HG03039 (cell line): Measurements from ENCODE around the gene ARHGDIG.
A peak's percentile ranks its signal among the peaks of the same experiment; 100 is the strongest.
"Not testable (repeated sequence)": the region's sequence is repeated elsewhere in the genome, so short reads cannot be mapped to it uniquely, and the experiment has no call there.

Experiments used
- ATAC-seq: cut with Tn5 transposase; IDR thresholded peaks from one replicate; pipeline ENCODE4 v1.9.1; 2021; ENCODE audit warnings: mild to moderate bottlenecking, moderate library complexity; ENCODE audit not compliant: unreplicated experiment

Gene ARHGDIG

DNA sequence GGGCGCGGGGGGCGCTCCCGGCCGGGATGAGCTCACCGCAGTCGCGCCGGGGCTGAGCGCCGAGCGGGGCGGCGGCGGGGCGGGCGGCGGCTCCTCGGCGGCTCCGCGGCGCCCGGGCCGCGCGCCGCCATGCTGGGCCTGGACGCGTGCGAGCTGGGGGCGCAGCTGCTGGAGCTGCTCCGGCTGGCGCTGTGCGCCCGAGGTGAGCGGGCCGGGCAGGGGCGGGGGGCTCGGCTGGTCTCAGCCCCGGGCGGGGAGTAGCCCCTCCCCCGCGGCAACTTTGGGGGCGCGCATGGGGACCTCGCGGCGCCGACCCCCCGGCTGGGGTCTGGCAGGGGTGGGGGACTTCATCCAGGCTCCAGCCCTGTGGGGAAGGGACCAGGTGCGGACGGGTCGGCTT lies at the start of gene ARHGDIG:
Gene ARHGDIG, plus strand, starts transcription at position 40 of the 400 bp plus-strand sequence. Its CDS starts 90 bp downstream, at position 130.
- no peak for ATAC-seq

DNA sequence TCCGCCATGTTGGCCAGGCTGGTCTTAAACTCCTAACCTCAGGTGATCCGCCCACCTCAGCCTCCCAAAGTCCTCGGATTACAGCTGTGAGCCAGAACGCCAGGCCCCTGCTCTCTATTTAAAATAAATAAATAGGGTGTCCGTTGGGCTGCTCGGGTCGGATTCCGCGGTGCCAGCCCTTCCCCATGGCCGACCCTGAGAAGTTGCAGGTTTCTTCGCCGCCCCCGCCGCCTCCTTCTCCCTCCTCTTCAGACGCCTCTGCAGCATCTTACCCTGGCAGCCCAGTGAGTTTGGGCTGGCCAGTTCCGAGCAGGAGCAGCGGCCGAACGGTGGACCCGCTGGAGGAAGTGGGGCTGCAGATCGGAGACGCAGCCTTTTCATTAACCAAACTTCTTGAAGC lies 49.4 kb upstream of the ARHGDIG start:
- ATAC-seq: no peak

DNA sequence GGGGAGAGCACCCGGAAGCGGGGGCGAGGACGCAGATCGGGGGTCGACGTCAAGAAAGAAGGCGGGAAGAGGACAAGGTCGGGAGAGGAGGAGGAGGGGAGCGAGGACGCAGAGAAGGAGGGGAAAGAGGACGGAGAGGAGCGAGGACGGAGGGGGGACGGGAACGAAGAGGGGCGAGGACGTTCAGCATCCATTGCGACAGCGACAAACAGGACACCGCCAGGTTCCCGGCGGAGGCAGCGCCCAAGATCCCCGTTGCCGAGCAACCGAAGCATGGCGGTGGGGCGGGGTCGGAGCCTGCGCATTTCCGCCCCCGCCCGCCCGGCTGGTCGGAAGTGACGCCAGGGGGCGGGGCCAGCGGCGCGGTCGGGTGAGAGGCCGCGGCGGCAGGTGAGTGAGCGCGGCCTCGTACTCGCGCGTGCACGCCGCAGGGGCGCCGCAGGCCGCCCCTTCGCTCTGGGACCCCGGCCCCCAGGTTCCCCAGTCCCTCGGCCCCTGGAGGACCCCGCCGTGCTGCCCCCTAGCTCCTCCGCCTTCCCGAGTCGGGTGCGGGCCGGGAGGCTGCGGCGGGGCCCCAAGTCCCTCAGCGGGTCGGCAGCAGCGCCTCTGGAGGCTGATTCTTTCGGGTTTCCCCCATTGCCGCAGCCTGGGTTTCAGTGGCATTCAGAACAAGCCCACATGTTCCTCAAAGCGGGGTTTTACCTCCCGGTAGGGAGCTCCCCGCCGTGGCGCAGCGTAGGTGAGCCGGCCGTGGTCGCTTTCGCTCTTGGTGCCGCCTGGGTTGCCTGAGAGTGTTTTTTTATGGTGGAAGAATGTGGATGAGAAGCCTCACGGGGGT lies 45.7 kb upstream of the ARHGDIG start, which contains the start of gene FAM234A:
Gene FAM234A, plus strand, starts transcription at position 354 of the 838 bp plus-strand sequence. CDS start 19,593 bp downstream, outside the sequence.
- ATAC-seq: peak; percentile 76

DNA sequence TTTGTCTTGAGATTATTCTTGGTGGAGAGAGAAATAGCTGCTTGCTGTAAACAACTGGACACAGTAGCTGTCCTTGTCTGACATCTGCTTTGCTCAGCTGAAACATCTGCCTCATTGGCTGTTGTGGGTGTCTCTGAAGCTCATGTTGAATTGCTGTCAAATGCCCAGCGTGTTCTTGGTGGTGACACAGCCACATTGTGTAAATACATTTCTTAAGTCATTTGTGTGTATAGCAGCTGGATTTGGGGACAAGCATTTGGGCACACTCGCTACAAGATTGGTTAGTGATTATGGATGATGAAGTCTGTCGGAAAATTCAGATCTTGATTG lies 40.5 kb upstream of the ARHGDIG start:
- ATAC-seq: no peak

DNA sequence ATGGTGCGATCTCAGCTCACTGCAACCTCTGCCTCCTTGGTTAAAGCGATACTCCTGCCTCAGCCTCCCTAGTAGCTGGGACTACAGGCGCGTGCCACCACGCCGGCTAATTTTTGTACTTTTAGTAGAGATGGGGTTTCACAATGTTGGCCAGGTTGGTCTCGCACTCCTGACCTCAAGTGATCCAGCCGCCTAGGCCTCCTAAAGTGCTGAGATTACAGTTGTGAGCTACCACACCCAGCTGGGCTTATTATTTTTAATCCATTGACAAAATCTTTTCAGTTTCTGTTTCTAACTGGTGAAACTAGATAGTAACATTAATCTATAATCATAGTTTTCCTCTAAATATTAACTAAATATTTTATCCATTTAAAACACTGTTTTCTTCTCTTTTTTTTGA lies 39.8 kb upstream of the ARHGDIG start:
- ATAC-seq: no peak

DNA sequence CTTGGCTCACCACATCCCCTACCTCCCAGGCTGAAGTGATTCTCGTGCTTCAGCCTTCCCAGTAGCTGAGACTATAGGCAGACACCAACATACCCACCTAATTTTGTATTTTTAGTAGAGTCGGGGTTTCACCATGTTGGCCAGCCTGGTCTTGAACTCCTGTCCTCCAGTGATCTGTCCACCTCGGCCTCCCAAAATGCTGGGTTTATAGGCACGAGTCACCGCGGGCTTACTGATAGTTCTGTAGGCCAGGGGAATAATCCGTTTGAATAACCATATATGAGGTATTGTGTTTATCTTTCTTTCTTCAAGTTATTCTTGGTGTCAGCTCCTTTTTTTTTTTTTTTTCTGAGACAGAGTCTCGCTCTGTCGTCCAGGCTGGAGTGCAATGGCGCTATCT lies 38.1 kb upstream of the ARHGDIG start:
- ATAC-seq: no peak

DNA sequence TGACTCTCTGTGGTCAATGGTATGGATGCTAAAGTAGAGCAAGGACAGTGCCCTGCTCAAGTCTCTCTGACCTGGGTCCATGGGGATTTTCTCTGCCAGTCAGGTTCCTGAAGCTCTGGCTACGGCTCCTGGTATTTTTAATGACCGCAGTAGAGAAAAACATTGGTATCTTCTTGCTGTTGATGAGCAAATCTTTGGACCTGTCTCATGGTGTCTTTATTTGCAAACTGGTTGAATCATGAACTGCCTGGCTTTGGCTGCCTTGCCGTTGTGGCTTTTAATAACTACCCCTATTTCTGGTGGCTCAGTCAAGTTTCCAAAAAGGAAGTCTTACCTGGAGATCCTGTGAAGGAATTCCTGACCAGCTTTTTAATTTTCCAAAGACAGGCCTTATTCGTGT lies 37.0 kb upstream of the ARHGDIG start:
- ATAC-seq: no peak

DNA sequence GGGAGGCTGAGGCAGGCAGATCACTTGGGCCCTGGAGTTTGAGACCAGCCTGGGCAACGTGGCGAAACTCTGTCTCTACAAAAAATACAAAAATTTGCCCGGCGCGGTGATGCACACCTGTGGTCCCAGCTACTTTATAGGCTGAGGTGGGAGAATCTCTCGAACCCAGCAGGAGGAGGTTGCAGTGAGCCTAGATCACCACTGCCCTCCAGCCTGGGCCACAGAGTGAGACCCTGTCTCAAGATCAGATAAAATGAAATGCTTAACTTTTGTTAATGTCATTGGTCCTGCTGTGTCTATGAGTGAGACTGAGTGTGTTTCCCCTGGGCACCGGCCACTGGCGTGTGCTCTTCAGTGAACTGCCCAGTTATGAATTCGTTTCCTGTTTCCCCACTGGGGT lies 35.3 kb upstream of the ARHGDIG start:
- ATAC-seq: no peak

DNA sequence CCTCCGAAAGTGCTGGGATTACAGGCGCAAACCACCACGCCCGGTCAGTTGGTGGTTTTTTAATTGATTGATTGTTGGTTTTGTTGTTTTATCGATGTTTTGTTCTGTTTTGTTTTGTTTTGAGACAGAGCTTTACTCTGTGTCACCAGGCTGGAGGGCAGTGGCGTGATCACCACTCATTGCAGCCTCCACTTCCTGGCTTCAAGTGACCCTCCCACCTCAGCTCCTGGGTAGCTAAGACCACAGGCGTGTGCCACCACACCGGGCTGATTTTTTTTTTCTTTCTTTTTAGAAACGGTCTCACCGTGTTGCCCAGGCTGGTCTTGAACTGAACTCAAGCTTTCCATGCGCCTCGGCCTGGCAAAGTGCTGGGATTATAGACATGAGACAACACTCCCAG lies 33.4 kb upstream of the ARHGDIG start:
- no peak for ATAC-seq

DNA sequence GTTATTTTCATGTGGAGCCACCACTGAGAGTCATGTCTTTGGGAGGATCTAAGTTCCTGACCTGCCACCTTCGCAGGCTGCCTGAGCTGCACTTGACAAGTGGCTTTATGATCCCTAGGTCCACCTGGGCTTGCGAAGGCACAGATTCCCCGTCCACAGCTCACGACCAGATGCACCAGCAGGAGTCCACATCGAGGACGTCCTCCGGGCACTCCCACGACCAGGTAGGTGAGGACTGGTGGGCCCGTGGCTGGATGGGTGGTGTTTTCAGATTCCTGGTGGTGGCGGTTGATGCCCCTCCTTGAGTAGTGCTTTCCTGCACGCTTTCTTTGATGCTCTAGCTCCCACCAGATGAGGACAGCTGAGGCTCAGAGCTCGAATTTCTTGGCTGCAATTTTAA lies 31.0 kb upstream of the ARHGDIG start:
- ATAC-seq: no peak

DNA sequence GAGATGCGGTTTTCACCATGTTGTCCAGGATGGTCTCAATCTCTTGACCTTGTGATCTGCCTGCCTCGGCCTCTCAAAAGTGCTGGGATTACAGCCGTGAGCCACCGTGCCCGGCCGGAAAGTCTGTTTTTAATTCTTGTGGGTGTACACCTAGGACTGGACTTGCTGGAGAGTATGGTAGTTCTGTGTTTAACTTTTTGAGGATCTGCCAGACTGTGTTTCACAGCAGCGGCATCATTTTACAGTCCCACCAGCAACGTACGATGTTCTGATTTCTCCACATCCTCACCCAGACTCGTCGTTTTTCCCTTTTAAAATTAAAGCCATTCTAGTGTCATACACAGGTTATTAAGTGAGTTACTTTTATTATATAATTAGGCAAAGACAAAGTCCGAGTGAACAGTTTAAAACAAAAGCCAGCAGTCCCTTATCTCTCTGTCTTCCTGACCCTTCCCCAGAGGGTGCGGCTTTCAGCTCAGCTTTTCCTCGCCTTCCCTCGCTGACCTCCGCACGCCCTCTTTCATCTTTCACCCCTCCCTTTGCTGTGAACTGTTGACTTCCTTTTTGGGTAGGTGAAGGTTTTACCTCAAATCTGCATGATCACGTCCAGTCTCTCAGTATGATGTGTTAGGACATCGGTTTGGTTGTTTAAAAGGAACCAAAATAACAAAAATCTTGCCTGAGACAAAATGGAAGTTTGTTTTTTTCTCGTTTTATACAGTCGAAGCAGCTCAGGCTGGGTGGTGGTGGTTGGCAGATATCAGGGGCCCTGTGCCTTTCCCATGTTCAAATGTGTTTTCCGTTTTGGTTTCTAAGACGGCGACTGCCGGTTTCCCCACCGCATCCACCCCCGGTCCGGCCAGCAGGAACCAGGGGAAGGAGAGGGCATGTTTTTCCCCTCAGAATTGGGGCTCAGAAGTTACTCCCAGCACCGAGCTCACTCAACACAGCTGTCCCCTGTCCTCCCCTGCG lies 27.7 kb upstream of the ARHGDIG start:
- ATAC-seq: no peak

DNA sequence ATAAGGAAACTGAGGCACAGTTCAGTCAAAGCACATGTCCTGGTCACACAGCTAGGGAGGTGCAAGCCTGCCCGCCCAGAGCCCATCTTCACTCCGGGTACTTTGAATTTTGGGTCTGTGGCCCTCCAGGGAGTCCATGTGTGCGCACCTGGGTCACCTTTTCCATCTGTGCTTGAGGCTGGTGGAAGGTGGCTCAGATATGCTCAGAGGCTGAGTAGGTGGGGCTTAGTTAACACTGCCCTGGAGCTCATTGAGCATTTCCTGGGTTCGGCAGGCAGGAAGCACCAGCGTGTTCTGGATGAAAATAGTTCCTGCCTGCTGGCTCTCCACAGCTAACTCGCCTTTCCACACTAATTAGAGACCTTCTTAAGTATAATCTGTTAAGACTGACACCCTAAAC lies 26.6 kb upstream of the ARHGDIG start:
- no peak for ATAC-seq

DNA sequence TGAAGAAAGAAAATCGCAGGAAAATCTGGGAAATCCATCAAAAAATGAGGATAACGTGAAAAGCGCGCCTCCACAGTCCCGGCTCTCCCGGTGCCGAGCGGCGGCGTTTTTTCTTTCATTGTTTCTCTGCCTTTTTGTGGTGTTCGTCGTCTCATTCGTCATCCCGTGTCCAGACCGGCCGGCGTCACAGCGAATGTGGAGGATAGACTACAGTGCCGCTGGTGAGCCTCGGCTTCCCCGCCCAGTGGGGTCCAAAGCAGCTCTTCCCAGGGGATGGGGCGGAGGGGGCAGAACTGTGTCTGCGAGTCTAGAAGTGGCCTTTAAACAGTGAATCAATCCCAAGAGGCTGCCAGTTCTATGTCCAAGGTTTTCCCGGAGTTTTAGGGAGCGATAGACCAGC lies 25.9 kb upstream of the ARHGDIG start:
- ATAC-seq: no peak

DNA sequence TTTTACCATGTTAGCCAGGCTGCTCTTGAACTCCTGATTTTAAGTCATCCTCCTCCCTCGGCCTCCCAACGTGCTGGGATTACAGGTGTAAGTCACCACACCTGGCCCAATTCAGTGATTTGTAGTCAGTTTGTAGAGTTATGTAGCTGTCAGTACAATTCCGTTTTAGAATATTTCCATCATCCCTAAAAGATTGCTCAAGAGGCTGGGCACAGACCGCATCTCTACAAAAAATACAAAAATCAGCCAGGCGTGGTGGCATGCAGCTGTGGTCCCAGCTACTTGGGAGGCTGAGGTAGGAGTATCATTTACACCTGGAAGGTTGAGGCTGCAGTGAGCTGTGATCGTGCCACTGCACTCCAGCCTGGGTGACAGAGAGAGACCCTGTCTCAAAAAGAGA lies 25.2 kb upstream of the ARHGDIG start:
- no peak for ATAC-seq

DNA sequence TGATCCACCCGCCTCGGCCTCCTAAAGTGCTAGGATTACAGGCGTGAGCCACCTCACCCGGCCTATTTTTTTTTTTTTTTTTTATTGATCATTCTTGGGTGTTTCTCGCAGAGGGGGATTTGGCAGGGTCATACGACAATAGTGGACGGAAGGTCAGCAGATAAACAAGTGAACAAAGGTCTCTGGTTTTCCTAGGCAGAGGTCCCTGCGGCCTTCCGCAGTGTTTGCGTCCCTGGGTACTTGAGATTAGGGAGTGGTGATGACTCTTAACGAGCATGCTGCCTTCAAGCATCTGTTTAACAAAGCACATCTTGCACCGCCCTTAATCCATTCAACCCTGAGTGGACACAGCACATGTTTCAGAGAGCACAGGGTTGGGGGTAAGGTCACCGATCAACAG lies 22.3 kb upstream of the ARHGDIG start:
- ATAC-seq: not testable (repeated sequence)

DNA sequence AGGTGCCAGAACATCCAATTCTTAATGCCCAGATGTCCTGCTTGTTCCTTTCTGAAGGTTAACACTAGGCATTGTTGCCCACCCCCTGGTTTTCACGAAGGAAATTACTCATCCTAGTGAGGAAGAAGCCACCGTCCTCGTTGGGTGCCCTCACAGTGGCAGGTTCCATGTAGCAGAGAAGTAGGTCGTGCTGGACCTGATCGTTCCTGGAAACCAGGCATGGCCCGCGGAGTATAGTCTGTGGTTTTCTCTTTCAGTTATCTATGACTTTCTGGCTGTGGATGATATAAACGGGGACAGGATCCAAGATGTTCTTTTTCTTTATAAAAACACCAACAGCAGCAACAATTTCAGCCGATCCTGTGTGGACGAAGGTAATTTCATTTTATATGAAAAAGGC lies 21.2 kb upstream of the ARHGDIG start:
- no peak for ATAC-seq

DNA sequence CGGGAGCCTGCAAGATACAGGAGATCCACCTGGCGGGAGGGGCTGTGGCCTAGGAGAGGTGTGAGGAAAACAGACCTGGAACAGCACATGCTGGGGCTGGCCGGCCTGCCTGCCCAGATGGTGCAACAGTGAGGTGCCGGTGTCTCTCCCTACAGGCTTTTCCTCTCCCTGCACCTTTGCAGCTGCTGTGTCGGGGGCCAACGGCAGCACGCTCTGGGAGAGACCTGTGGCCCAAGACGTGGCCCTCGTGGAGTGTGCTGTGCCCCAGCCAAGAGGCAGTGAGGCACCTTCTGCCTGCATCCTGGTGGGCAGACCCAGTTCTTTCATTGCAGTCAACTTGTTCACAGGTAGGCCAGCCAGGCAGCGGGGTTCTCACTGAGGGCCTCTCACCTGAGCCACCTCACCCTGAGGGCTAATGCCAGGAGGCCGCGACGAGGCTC lies 20.6 kb upstream of the ARHGDIG start:
- no peak for ATAC-seq

DNA sequence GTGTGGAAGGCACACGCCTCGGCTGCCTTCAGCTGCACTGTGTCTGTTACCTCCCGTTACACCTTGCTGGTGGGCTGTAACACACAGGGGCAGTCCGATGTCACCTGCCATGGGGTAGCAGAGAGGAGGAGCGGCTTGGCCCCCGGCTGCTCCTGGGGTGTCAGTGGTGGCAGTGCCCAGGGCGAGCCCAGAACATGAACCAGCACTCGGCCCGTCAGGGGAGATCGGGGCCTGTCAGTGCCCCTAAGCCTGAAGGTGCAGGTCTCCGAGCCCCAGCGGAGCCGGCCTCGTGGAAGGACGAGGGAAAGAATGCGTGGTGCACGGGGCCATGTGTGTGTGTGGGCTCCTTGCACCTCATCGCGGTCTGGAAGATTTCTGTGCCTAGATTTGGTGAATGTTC lies 20.1 kb upstream of the ARHGDIG start:
- no peak for ATAC-seq

DNA sequence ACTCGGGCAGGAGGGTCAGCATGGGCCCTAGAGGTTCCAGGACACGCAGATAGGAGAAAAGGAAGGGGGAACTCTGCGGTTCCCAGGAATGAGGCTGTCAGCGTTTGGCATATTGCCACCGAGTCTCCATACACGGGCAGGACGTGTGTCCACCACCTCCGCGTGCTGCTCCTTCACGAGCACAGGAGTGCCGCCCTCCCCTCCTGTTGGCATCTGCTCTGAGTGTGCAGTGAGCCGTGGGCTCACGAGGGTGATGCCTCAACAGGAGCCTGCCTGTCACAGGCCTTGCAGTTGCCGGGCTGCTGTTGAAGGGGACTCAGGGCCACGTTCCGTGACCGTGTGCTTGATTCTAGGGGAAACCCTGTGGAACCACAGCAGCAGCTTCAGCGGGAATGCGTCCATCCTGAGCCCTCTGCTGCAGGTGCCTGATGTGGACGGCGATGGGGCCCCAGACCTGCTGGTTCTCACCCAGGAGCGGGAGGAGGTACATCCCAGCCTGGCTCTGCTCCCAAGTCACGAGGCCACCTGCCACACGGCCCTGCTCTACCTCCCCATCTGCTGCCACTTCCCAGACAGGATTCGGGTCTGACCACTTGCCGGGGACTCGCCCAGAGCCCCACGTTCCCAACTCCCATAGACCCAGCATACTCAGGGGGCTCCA lies 19.2 kb upstream of the ARHGDIG start:
- ATAC-seq: no peak

DNA sequence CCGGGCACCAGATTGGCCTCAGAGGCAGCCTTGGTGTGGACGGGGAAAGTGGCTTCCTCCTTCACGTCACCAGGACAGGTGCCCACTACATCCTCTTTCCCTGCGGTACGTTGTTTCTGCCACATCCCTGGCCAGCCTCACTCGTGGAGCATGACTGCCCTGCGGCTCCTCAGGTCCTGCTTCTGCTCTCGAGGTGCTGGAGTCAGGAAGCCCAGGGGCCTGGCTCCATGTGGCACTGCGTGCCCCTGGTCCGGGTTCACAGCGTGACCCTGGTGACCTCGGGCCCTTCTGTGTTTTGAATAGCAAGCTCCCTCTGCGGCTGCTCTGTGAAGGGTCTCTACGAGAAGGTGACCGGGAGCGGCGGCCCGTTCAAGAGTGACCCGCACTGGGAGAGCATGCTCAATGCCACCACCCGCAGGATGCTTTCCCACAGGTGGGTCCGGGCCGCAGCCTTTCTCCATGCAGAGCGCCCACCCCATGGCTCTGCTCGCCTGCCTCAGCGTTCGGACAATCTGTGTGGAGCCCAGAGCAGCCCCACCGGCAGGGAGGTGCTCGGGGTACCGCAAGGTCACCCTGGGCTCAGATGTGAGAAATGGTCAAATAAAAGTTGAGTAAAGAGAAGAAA lies 18.2 kb upstream of the ARHGDIG start:
- no peak for ATAC-seq
